Measurements from ENCODE around the gene PRKACG.
"Not testable (repeated sequence)": the region's sequence is repeated elsewhere in the genome, so short reads cannot be mapped to it uniquely, and the experiment has no call there.

Gene PRKACG

DNA sequence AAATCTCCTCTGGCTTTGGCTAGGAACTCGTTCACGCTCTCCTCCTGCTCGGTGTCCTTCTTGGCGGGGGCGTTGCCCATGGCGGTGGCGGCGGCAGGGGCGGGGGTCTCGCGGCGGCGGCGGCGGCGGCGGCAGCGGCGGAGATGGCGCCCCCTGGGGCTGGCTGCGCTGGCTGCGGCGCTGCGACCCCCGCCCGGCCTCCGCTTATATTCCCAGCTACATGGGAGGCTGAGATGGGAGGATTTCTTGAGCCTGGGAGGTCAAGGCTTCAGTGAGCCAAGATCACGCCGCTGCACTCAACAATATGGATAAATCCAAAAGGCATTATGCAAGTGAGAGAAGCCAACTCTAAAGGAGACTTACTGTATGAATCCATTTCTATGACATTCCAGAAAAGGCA is at the start of gene PRKACG:
TSS of gene PRKACG (minus strand) at position 101 of the 400 bp plus-strand sequence. CDS start at position 80, 21 bp downstream.
- TF ChIP-seq, protein P1, sequence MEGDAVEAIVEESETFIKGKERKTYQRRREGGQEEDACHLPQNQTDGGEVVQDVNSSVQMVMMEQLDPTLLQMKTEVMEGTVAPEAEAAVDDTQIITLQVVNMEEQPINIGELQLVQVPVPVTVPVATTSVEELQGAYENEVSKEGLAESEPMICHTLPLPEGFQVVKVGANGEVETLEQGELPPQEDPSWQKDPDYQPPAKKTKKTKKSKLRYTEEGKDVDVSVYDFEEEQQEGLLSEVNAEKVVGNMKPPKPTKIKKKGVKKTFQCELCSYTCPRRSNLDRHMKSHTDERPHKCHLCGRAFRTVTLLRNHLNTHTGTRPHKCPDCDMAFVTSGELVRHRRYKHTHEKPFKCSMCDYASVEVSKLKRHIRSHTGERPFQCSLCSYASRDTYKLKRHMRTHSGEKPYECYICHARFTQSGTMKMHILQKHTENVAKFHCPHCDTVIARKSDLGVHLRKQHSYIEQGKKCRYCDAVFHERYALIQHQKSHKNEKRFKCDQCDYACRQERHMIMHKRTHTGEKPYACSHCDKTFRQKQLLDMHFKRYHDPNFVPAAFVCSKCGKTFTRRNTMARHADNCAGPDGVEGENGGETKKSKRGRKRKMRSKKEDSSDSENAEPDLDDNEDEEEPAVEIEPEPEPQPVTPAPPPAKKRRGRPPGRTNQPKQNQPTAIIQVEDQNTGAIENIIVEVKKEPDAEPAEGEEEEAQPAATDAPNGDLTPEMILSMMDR (IDR thresholded peaks at IDR 0.05; ENCODE audit: low read depth, low read length, missing control alignments) = no peak
- no peak within 1 kb of the TSS for H3K4me3 ChIP-seq (replicated peaks; ENCODE audit: low read depth, low read length)
- no peak for DNase-seq (ENCODE audit: extremely low read depth, low read depth)

GRCh38 chr9:69062195-69062594 is 48.3 kb upstream of the PRKACG start:
- no peak overlapping the region for H3K4me3 ChIP-seq (replicated peaks; ENCODE audit: low read depth, low read length)
- no peak for DNase-seq (ENCODE audit: extremely low read depth, low read depth)
- TF ChIP-seq, protein P1 (IDR thresholded peaks at IDR 0.05; ENCODE audit: low read depth, low read length, missing control alignments) = no peak

- DNase-seq (ENCODE audit: extremely low read depth, low read depth) = no peak
- TF ChIP-seq, protein P1 (IDR thresholded peaks at IDR 0.05; ENCODE audit: low read depth, low read length, missing control alignments) = no peak
- no peak overlapping the region for H3K4me3 ChIP-seq (replicated peaks; ENCODE audit: low read depth, low read length)
These were observed 46.9 kb upstream of the PRKACG start for GRCh38 chr9:69060766-69061165.

DNA sequence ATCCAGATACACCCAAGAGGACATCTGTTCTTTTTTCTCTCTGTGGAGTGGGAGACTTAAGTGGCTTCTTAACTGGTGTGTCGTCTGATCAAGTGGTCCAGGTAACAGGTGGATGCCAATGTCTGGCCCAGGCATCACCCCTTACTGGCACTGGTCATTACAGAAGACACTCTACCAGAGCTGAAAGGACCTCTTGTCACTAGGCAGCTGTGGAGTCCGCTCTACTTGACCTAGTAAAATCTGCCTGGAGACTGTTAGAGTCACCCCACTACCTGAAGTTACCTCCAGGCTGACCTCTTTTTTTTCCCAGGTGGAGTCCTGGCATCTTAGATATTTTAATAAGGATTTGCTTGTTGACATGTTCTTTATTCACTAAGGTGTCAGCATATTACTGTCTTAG is 44.2 kb upstream of the PRKACG start:
- DNase-seq (ENCODE audit: extremely low read depth, low read depth) = no peak
- TF ChIP-seq, protein P1 (IDR thresholded peaks at IDR 0.05; ENCODE audit: low read depth, low read length, missing control alignments) = no peak
- H3K4me3 ChIP-seq (replicated peaks; ENCODE audit: low read depth, low read length) = no peak overlapping the region

GRCh38 chr9:69056191-69056815 is 42.4 kb upstream of the PRKACG start:
- DNase-seq (ENCODE audit: extremely low read depth, low read depth) = no peak
- H3K4me3 ChIP-seq (replicated peaks; ENCODE audit: low read depth, low read length) = no peak overlapping the region
- TF ChIP-seq, protein P1 (IDR thresholded peaks at IDR 0.05; ENCODE audit: low read depth, low read length, missing control alignments) = no peak

- H3K4me3 ChIP-seq (replicated peaks; ENCODE audit: low read depth, low read length) = no peak overlapping the region
- no peak for DNase-seq (ENCODE audit: extremely low read depth, low read depth)
- TF ChIP-seq, protein P1 (IDR thresholded peaks at IDR 0.05; ENCODE audit: low read depth, low read length, missing control alignments) = no peak
These were observed 41.1 kb upstream of the PRKACG start for GRCh38 chr9:69054989-69055388.

- not testable (repeated sequence) for DNase-seq (ENCODE audit: extremely low read depth, low read depth); H3K4me3 ChIP-seq (replicated peaks; ENCODE audit: low read depth, low read length)
These were observed 37.0 kb upstream of the PRKACG start for GRCh38 chr9:69050936-69051335.
